ENCODE measurements around the gene FCSK. TPM values are rescaled to one million over a fixed set of nuclear protein-coding genes. Genes with fewer than 3 reads are reported as not detected.

The FCSK gene
- total and polyA plus RNA-seq, 10 of the 15 experiments (the other 5 are each of a cell fraction or from before 2014, with no cell fraction given): 0.60 to 17.6 (median 7.4) TPM

DNA sequence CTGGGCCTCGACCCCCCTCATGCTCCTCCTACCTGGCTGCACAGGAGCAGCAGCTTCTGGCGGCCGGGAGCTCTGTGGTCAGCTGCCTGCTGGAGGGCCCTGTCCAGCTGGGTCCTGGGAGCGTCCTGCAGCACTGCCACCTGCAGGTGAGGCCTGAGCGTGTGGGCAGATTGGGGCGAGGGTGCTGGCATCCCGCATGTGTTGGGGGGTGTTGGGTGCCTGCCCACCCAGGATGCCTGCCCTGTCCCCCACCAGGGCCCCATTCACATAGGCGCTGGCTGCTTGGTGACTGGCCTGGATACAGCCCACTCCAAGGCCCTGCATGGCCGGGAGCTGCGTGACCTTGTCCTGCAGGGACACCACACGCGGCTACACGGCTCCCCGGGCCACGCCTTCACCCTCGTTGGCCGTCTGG lies 16.5 kb downstream of the FCSK start:
- TF ChIP-seq POLR2A (IDR thresholded peaks at IDR 0.05; ENCODE audit: low read depth, low read length) (0 out of 2 replicates have a peak, but pooled peaks have one; percentile 15), RAD21 (IDR thresholded peaks at IDR 0.05; ENCODE audit: insufficient read depth, low read depth, low read length) (peak; percentile 18; the same call in 1 of the 2 replicates), SMC3 (IDR thresholded peaks at IDR 0.05; ENCODE audit: borderline replicate concordance, low read length) (peak; percentile 16; the same call in 1 of the 2 replicates), SREBF2 (IDR thresholded peaks at IDR 0.05; ENCODE audit: low read length) (no peak)
- TF ChIP-seq, protein P1, sequence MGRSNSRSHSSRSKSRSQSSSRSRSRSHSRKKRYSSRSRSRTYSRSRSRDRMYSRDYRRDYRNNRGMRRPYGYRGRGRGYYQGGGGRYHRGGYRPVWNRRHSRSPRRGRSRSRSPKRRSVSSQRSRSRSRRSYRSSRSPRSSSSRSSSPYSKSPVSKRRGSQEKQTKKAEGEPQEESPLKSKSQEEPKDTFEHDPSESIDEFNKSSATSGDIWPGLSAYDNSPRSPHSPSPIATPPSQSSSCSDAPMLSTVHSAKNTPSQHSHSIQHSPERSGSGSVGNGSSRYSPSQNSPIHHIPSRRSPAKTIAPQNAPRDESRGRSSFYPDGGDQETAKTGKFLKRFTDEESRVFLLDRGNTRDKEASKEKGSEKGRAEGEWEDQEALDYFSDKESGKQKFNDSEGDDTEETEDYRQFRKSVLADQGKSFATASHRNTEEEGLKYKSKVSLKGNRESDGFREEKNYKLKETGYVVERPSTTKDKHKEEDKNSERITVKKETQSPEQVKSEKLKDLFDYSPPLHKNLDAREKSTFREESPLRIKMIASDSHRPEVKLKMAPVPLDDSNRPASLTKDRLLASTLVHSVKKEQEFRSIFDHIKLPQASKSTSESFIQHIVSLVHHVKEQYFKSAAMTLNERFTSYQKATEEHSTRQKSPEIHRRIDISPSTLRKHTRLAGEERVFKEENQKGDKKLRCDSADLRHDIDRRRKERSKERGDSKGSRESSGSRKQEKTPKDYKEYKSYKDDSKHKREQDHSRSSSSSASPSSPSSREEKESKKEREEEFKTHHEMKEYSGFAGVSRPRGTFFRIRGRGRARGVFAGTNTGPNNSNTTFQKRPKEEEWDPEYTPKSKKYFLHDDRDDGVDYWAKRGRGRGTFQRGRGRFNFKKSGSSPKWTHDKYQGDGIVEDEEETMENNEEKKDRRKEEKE (IDR thresholded peaks at IDR 0.05): no peak
- TF ChIP-seq, protein P2, sequence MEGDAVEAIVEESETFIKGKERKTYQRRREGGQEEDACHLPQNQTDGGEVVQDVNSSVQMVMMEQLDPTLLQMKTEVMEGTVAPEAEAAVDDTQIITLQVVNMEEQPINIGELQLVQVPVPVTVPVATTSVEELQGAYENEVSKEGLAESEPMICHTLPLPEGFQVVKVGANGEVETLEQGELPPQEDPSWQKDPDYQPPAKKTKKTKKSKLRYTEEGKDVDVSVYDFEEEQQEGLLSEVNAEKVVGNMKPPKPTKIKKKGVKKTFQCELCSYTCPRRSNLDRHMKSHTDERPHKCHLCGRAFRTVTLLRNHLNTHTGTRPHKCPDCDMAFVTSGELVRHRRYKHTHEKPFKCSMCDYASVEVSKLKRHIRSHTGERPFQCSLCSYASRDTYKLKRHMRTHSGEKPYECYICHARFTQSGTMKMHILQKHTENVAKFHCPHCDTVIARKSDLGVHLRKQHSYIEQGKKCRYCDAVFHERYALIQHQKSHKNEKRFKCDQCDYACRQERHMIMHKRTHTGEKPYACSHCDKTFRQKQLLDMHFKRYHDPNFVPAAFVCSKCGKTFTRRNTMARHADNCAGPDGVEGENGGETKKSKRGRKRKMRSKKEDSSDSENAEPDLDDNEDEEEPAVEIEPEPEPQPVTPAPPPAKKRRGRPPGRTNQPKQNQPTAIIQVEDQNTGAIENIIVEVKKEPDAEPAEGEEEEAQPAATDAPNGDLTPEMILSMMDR (IDR thresholded peaks at IDR 0.05 in 2 of 3, conservative IDR thresholded peaks at IDR 0.05 in 1 of 3; ENCODE audit: control insufficient read depth in 2 of 3, extremely low read depth in 1 of 3, insufficient read depth in 1 of 3, low read depth in 3 of 3, low read length in 3 of 3): peak in 2 of 3 experiments; percentile 11 to 26; a peak in 1 of 6 replicates
- peak; percentile 26; the same call in 2 of the 3 replicates for ATAC-seq
- no peak overlapping the region for H3K9ac ChIP-seq (ENCODE audit: control insufficient read depth, insufficient read depth, low read length)
- no peaks in the 10 kb centered on the region for H3K79me2 ChIP-seq (ENCODE audit: control insufficient read depth, insufficient read depth, low read length)
- no peaks in the 10 kb centered on the region for H3K9me3 ChIP-seq (replicated peaks; ENCODE audit: control insufficient read depth, insufficient read depth, low read length)
- FAIRE-seq: no peak
- 93% methylated on average over 17 of the region's 17 CpGs for WGBS (ENCODE audit: insufficient coverage, insufficient replicate concordance, low lambda C conversion rate, missing lambda C conversion rate)
- H3K27me3 ChIP-seq (replicated peaks in 1 of 2; ENCODE audit: control insufficient read depth in 2 of 2, insufficient read depth in 2 of 2, low read length in 1 of 2): no peaks in the 10 kb centered on the region
- H3K4me3 ChIP-seq: no peak overlapping the region
- no peak for DNase-seq (ENCODE audit: low read depth, low spot score)
- H2AFZ ChIP-seq (ENCODE audit: control insufficient read depth, low read depth, low read length): no peak overlapping the region
- H3K27ac ChIP-seq (ENCODE audit: control insufficient read depth, insufficient read depth): no peak overlapping the region
- CTCF ChIA-PET: interaction anchor here (0.9 to 1.0 kb wide), 2 partner anchors 13 to 141 kb away, joined by 3 read pairs; no protein-coding TSS in a partner anchor
- BruUV-seq (replicated peaks): no TSS peak
- intact Hi-C loops (cut with micrococcal nuclease; ENCODE audit: unreplicated experiment): no loop called here
- POLR2A ChIA-PET: interaction anchor here (1.5 kb wide), 1 partner anchor 39 kb away, joined by 3 read pairs; no protein-coding TSS in a partner anchor
- no peaks in the 10 kb centered on the region; a peak in 1 of 4 replicates for H3K36me3 ChIP-seq (ENCODE audit: control insufficient read depth in 2 of 2, insufficient read depth in 2 of 2, low read length in 1 of 2)
- SMC1A ChIA-PET (ENCODE audit: uncharacterized antibody, unreplicated experiment): interaction anchor here (0.9 to 1.4 kb wide), 3 partner anchors 9 to 62 kb away, joined by 3 read pairs; no protein-coding TSS in a partner anchor
- H4K20me1 ChIP-seq (ENCODE audit: control insufficient read depth, insufficient read depth): no peaks in the 10 kb centered on the region
- in situ Hi-C loops (cut with MboI): no loop called here
- RAD21 ChIA-PET (ENCODE audit: unreplicated experiment): interaction anchor here (0.9 kb wide), 1 partner anchor 90 kb away, joined by 3 read pairs; no protein-coding TSS in a partner anchor
- H3K4me1 ChIP-seq (ENCODE audit: control insufficient read depth, insufficient read depth, low read length): peaks cover 9% of the 10 kb centered on the region
- no peak overlapping the region for H3K4me2 ChIP-seq (ENCODE audit: control insufficient read depth, insufficient read depth)
